ENCODE results near the gene SLC12A3.

SLC12A3 gene

GRCh38 chr16:56864960-56865359 lies at the start of gene SLC12A3:
Gene SLC12A3 (plus strand): TSS chr16:56865207. CDS start chr16:56865236, 29 bp downstream.
- no peak for TF ChIP-seq CTCF (conservative IDR thresholded peaks at IDR 0.05; ENCODE audit: control insufficient read depth, insufficient read depth, low read depth, low read length)
- no peak within 1 kb of the TSS for H3K4me3 ChIP-seq (ENCODE audit: control insufficient read depth, low read depth, low read length)
- no peak for DNase-seq (ENCODE audit: low read depth)

GRCh38 chr16:56815721-56816120 lies 49.3 kb upstream of the SLC12A3 start:
- no peak overlapping the region for H3K4me3 ChIP-seq (ENCODE audit: control insufficient read depth, low read depth, low read length)
- DNase-seq (ENCODE audit: low read depth) = no peak
- TF ChIP-seq CTCF (conservative IDR thresholded peaks at IDR 0.05; ENCODE audit: control insufficient read depth, insufficient read depth, low read depth, low read length) = no peak

- no peak for TF ChIP-seq CTCF (conservative IDR thresholded peaks at IDR 0.05; ENCODE audit: control insufficient read depth, insufficient read depth, low read depth, low read length)
- no peak for DNase-seq (ENCODE audit: low read depth)
- no peak overlapping the region for H3K4me3 ChIP-seq (ENCODE audit: control insufficient read depth, low read depth, low read length)
Observed at GRCh38 chr16:56817056-56817455, 48.0 kb upstream of the SLC12A3 start.

- TF ChIP-seq CTCF (conservative IDR thresholded peaks at IDR 0.05; ENCODE audit: control insufficient read depth, insufficient read depth, low read depth, low read length) = no peak
- H3K4me3 ChIP-seq (ENCODE audit: control insufficient read depth, low read depth, low read length) = no peak overlapping the region
- DNase-seq (ENCODE audit: low read depth) = no peak
Observed at GRCh38 chr16:56817938-56818337, 47.1 kb upstream of the SLC12A3 start.

GRCh38 chr16:56823081-56823733 lies 41.8 kb upstream of the SLC12A3 start:
- TF ChIP-seq CTCF (conservative IDR thresholded peaks at IDR 0.05; ENCODE audit: control insufficient read depth, insufficient read depth, low read depth, low read length) = no peak
- H3K4me3 ChIP-seq (ENCODE audit: control insufficient read depth, low read depth, low read length) = no peak overlapping the region
- no peak for DNase-seq (ENCODE audit: low read depth)

- no peak overlapping the region for H3K4me3 ChIP-seq (ENCODE audit: control insufficient read depth, low read depth, low read length)
- peak; percentile 16 for TF ChIP-seq CTCF (conservative IDR thresholded peaks at IDR 0.05; ENCODE audit: control insufficient read depth, insufficient read depth, low read depth, low read length)
- peak; percentile 11 for DNase-seq (ENCODE audit: low read depth)
Observed at GRCh38 chr16:56824331-56824730, 40.7 kb upstream of the SLC12A3 start.

- no peak for TF ChIP-seq CTCF (conservative IDR thresholded peaks at IDR 0.05; ENCODE audit: control insufficient read depth, insufficient read depth, low read depth, low read length)
- no peak for DNase-seq (ENCODE audit: low read depth)
- no peak overlapping the region for H3K4me3 ChIP-seq (ENCODE audit: control insufficient read depth, low read depth, low read length)
Observed at GRCh38 chr16:56824804-56825203, 40.2 kb upstream of the SLC12A3 start.

All from fibroblast of mammary gland (primary cell).